ENCODE measurements around the gene TNFRSF12A. TPM values are rescaled to one million over a fixed set of nuclear protein-coding genes. Genes with fewer than 3 reads are reported as not detected.

The TNFRSF12A gene
- total and polyA plus RNA-seq, 2 of the 13 experiments (the other 11 are each of a cell fraction or from before 2014, with no cell fraction given), result 61.9 to 66.0 TPM

- TF ChIP-seq TCF12 (IDR thresholded peaks at IDR 0.05) (no peak), TCF12 (CRISPR knock-in tag; IDR thresholded peaks at IDR 0.05) (0 out of 2 replicates have a peak, but pooled peaks have one; percentile 42), KDM1A (CRISPR knock-in tag; IDR thresholded peaks at IDR 0.05) (no peak), ZNF674 (CRISPR knock-in tag; IDR thresholded peaks at IDR 0.05; ENCODE audit: low read depth) (no peak), NFKBIZ (CRISPR knock-in tag; IDR thresholded peaks at IDR 0.05) (no peak), LCORL (IDR thresholded peaks at IDR 0.05) (no peak), LCORL (CRISPR knock-in tag; IDR thresholded peaks at IDR 0.05) (peak; percentile 89), IRF9 (CRISPR knock-in tag; IDR thresholded peaks at IDR 0.05; ENCODE audit: borderline replicate concordance) (no peak), U2AF2 (IDR thresholded peaks at IDR 0.05; ENCODE audit: low read depth, low read length) (no peak), ZNF441 (CRISPR knock-in tag; IDR thresholded peaks at IDR 0.05; ENCODE audit: borderline replicate concordance) (no peak; the same call in 1 of the 2 replicates), ZNF451 (CRISPR knock-in tag; IDR thresholded peaks at IDR 0.05) (no peak), ZNF143 (CRISPR knock-in tag; IDR thresholded peaks at IDR 0.05) (no peak), ZNF619 (CRISPR knock-in tag; IDR thresholded peaks at IDR 0.05) (0 out of 2 replicates have a peak, but pooled peaks have one; percentile 35), ZNF34 (CRISPR knock-in tag; IDR thresholded peaks at IDR 0.05; ENCODE audit: borderline replicate concordance) (0 out of 2 replicates have a peak, but pooled peaks have one; percentile 51), RNF2 (conservative IDR thresholded peaks at IDR 0.05; ENCODE audit: low read depth) (no peak), ZNF446 (CRISPR knock-in tag; IDR thresholded peaks at IDR 0.05) (no peak), HOXA9 (CRISPR knock-in tag; IDR thresholded peaks at IDR 0.05; ENCODE audit: borderline replicate concordance) (no peak), IKZF4 (CRISPR knock-in tag; IDR thresholded peaks at IDR 0.05; ENCODE audit: borderline replicate concordance, low read depth, not compliant biosample characterization) (peak; percentile 72), NR2F1 (CRISPR knock-in tag; IDR thresholded peaks at IDR 0.05) (no peak; a peak in 1 of 4 replicates), PTBP1 (IDR thresholded peaks at IDR 0.05; ENCODE audit: low read depth, low read length, poor library complexity, severe bottlenecking) (no peak), THAP11 (CRISPR knock-in tag; IDR thresholded peaks at IDR 0.05) (peak; percentile 62), KLF15 (CRISPR knock-in tag; IDR thresholded peaks at IDR 0.05; ENCODE audit: borderline replicate concordance) (no peak), NKX3-1 (CRISPR knock-in tag; IDR thresholded peaks at IDR 0.05) (0 out of 2 replicates have a peak, but pooled peaks have one; percentile 17), ZNF576 (CRISPR knock-in tag; IDR thresholded peaks at IDR 0.05) (no peak; the same call in 1 of the 2 replicates), SPEN (CRISPR knock-in tag; IDR thresholded peaks at IDR 0.05; ENCODE audit: low read depth) (peak; percentile 65), HNF4A (CRISPR knock-in tag; IDR thresholded peaks at IDR 0.05) (no peak; the same call in 1 of the 2 replicates), BRCA1 (CRISPR knock-in tag; IDR thresholded peaks at IDR 0.05) (no peak), REL (CRISPR knock-in tag; conservative IDR thresholded peaks at IDR 0.05) (no peak)
These were observed 39.0 kb downstream of the TNFRSF12A start (continued) for GRCh38 chr16:3059041-3059722.

All from HepG2 (cell line).